A673 (cell line): ENCODE data around the gene PIAS3.
"Not testable (repeated sequence)": the region's sequence is repeated elsewhere in the genome, so short reads cannot be mapped to it uniquely, and the experiment has no call there.

ENCODE experiments used
- CTCF ChIP-seq: fragments of 300-800, 200-600 bp; sonication (generic); conservative IDR thresholded peaks from 2 replicates; pipeline ENCODE4 v1.5.1; 2017; ENCODE audit warnings: low read depth, mild to moderate bottlenecking, antibody characterized with exemption, low read length, moderate library complexity, mixed read lengths
- EZH2 ChIP-seq: fragments of 200-600 bp; sonication (generic); IDR thresholded peaks from 2 replicates; pipeline ENCODE4 v1.6.1; 2017; ENCODE audit warnings: borderline replicate concordance, low read depth, mild to moderate bottlenecking, mixed read lengths, antibody characterized with exemption, low read length; ENCODE audit not compliant: poor library complexity, severe bottlenecking

- not testable (repeated sequence) for TF ChIP-seq CTCF, EZH2
Measured at GRCh38 chr1:145812977-145813810, 45.7 kb downstream of the PIAS3 start.
